Right lung (tissue), 5 donors: ENCODE measurements around the gene PTK7. TPM values are rescaled to one million over a fixed set of nuclear protein-coding genes. Genes with fewer than 3 reads are reported as not detected.
A peak's percentile ranks its signal among the peaks of the same experiment; 100 is the strongest.

Experiments used
- DNase-seq, 2 donors: peaks; one replicate each; pipeline ENCODE4 v3.0.0-alpha.2; 2013
- polyA plus RNA-seq, 5 donors: library from polyadenylated mRNA; unstranded; fragments of 120-200 nt; gene quantifications; one replicate each; pipeline versions ENCODE4 v1.2.1 to v1.2.3, GENCODE V29; 2013; ENCODE audit warnings: inconsistent platforms in 1 of 5, low replicate concordance in 1 of 5; ENCODE audit not compliant: insufficient read length in 5 of 5, insufficient read depth in 1 of 5

Gene PTK7
- polyA plus RNA-seq, 5 donors: 232 to 304 (median 271) TPM

GRCh38 chr6:43143235-43144128 is 67.4 kb downstream of the PTK7 start:
- peak; percentile 91 to 92 for DNase-seq

GRCh38 chr6:43144879-43145278 is 68.8 kb downstream of the PTK7 start:
- no peak for DNase-seq

GRCh38 chr6:43146261-43146660 is 70.1 kb downstream of the PTK7 start:
- no peak for DNase-seq

GRCh38 chr6:43146709-43147688 is 70.9 kb downstream of the PTK7 start:
- DNase-seq: no peak

- no peak for DNase-seq
These were observed 71.8 kb downstream of the PTK7 start for GRCh38 chr6:43147691-43148477.

GRCh38 chr6:43149265-43149664 is 73.2 kb downstream of the PTK7 start:
- DNase-seq: no peak

GRCh38 chr6:43150051-43150751 is 74.1 kb downstream of the PTK7 start:
- DNase-seq: no peak

GRCh38 chr6:43159599-43159998 is 83.5 kb downstream of the PTK7 start:
- DNase-seq: no peak

GRCh38 chr6:43163899-43164298 is 87.8 kb downstream of the PTK7 start:
- DNase-seq: no peak

GRCh38 chr6:43170417-43170930 is 94.4 kb downstream of the PTK7 start:
- no peak for DNase-seq

- DNase-seq: peak; percentile 99
These were observed 95.0 kb downstream of the PTK7 start, which contains the start of gene SRF for GRCh38 chr6:43170931-43171706. SRF (plus strand) TSS chr6:43171269; CDS start chr6:43171657, 388 bp downstream.

GRCh38 chr6:43171707-43172103 is 95.6 kb downstream of the PTK7 start:
- no peak for DNase-seq

- DNase-seq: peak in 1 of 2 donors; percentile 42
These were observed 96.2 kb downstream of the PTK7 start for GRCh38 chr6:43172104-43173007.

GRCh38 chr6:43173591-43174262 is 97.6 kb downstream of the PTK7 start:
- no peak for DNase-seq

GRCh38 chr6:43174263-43175112 is 98.4 kb downstream of the PTK7 start:
- peak; percentile 97 to 98 for DNase-seq

GRCh38 chr6:43175676-43176422 is 99.7 kb downstream of the PTK7 start:
- DNase-seq: no peak
